Hepatocyte (in vitro differentiated cells): ENCODE data around the gene NLRC5.

Experiments
- EZH2 ChIP-seq: fragments of 200-600 bp; sonication (generic); IDR thresholded peaks from 2 replicates; pipeline ENCODE4 v1.6.1; 2016; ENCODE audit warnings: antibody characterized with exemption, mild to moderate bottlenecking, borderline replicate concordance
- EZH2phosphoT487 ChIP-seq: fragments of 200-600 bp; sonication (generic); IDR thresholded peaks from one replicate; pipeline ENCODE4 v1.6.1; 2018; ENCODE audit warnings: antibody characterized with exemption, mild to moderate bottlenecking, low read depth, moderate library complexity; ENCODE audit not compliant: unreplicated experiment, severe bottlenecking
- TF ChIP-seq, protein P1 (sequence below): fragments of 200-600 bp; sonication (generic); IDR thresholded peaks from 2 replicates; pipeline ENCODE4 v1.5.1; 2016; ENCODE audit warnings: antibody characterized with exemption, mild to moderate bottlenecking; ENCODE audit not compliant: poor library complexity

GRCh38 chr16:56977823-56978430 is 11.4 kb upstream of the NLRC5 start:
- TF ChIP-seq, protein P1, sequence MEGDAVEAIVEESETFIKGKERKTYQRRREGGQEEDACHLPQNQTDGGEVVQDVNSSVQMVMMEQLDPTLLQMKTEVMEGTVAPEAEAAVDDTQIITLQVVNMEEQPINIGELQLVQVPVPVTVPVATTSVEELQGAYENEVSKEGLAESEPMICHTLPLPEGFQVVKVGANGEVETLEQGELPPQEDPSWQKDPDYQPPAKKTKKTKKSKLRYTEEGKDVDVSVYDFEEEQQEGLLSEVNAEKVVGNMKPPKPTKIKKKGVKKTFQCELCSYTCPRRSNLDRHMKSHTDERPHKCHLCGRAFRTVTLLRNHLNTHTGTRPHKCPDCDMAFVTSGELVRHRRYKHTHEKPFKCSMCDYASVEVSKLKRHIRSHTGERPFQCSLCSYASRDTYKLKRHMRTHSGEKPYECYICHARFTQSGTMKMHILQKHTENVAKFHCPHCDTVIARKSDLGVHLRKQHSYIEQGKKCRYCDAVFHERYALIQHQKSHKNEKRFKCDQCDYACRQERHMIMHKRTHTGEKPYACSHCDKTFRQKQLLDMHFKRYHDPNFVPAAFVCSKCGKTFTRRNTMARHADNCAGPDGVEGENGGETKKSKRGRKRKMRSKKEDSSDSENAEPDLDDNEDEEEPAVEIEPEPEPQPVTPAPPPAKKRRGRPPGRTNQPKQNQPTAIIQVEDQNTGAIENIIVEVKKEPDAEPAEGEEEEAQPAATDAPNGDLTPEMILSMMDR: no peak
- TF ChIP-seq EZH2 (no peak), EZH2phosphoT487 (no peak)
